ENCODE measurements around the gene NF2.

- TF ChIP-seq CTCF (IDR thresholded peaks at IDR 0.05; ENCODE audit: low read depth, low read length, poor library complexity, severe bottlenecking), result no peak
- TF ChIP-seq EZH2phosphoT487 (IDR thresholded peaks at IDR 0.05; ENCODE audit: borderline replicate concordance, low read length), result no peak
Observed at GRCh38 chr22:29580200-29580810, 23.1 kb upstream of the NF2 start.
